ENCODE results near the gene ALOX15B.
"Not testable (repeated sequence)": the region's sequence is repeated elsewhere in the genome, so short reads cannot be mapped to it uniquely, and the experiment has no call there.

The ALOX15B gene

GRCh38 chr17:8071496-8071895 lies 32.6 kb downstream of the ALOX15B start:
- Mint-ChIP-seq H3K36me3 (no peaks in the 10 kb centered on the region), H3K4me1 (peaks cover 29 to 46% of the 10 kb centered on the region in 2 donors), H3K9me3 (no peaks in the 10 kb centered on the region), H3K27me3 (peaks cover 50 to 69% of the 10 kb centered on the region in 2 donors), H3K4me3 (no peak overlapping the region), H3K27ac (no peak overlapping the region)
- ATAC-seq (replicated peaks) (no peak), DNase-seq (no peak)

- Mint-ChIP-seq H3K9me3 (no peaks in the 10 kb centered on the region), H3K27me3 (peaks cover 52 to 69% of the 10 kb centered on the region in 2 donors), H3K4me1 (peaks cover 29 to 46% of the 10 kb centered on the region in 2 donors), H3K4me3 (peak overlapping the region; percentile 70 to 78), H3K36me3 (no peaks in the 10 kb centered on the region), H3K27ac (peak overlapping the region; percentile 33)
- DNase-seq (no peak), ATAC-seq (replicated peaks) (no peak)
These were observed 33.5 kb downstream of the ALOX15B start for GRCh38 chr17:8072341-8072728.

- peak in 1 of 2 donors; percentile 18 for ATAC-seq (replicated peaks)
- Mint-ChIP-seq H3K36me3 (no peaks in the 10 kb centered on the region), H3K27me3 (peaks cover 49 to 64% of the 10 kb centered on the region in 2 donors), H3K4me1 (peaks cover 29 to 46% of the 10 kb centered on the region in 2 donors), H3K27ac (peak overlapping the region; percentile 75), H3K4me3 (peak overlapping the region; percentile 70 to 78), H3K9me3 (no peaks in the 10 kb centered on the region)
- no peak for DNase-seq
These were observed 34.0 kb downstream of the ALOX15B start for GRCh38 chr17:8072729-8073461.

GRCh38 chr17:8073627-8074484 lies 35.0 kb downstream of the ALOX15B start:
- peaks cover 29 to 41% of the 10 kb centered on the region in 2 donors for H3K4me1 Mint-ChIP-seq
- ATAC-seq (replicated peaks) (peak; percentile 97 to 98), DNase-seq (peak; percentile 77)
- peaks cover 49 to 60% of the 10 kb centered on the region in 2 donors for H3K27me3 Mint-ChIP-seq
- peak overlapping the region; percentile 95 for H3K27ac Mint-ChIP-seq
- H3K4me3 Mint-ChIP-seq, result peak overlapping the region; percentile 75 to 79
- H3K9me3 Mint-ChIP-seq, result no peaks in the 10 kb centered on the region
- no peaks in the 10 kb centered on the region for H3K36me3 Mint-ChIP-seq

GRCh38 chr17:8074554-8074953 lies 35.7 kb downstream of the ALOX15B start:
- Mint-ChIP-seq H3K27me3 (peaks cover 49 to 60% of the 10 kb centered on the region in 2 donors), H3K4me1 (peaks cover 29 to 41% of the 10 kb centered on the region in 2 donors), H3K9me3 (no peaks in the 10 kb centered on the region), H3K4me3 (peak overlapping the region; percentile 3 to 27), H3K36me3 (no peaks in the 10 kb centered on the region), H3K27ac (no peak overlapping the region)
- no peak for ATAC-seq (replicated peaks)
- no peak for DNase-seq

- Mint-ChIP-seq H3K9me3 (no peaks in the 10 kb centered on the region), H3K27me3 (peaks cover 49 to 60% of the 10 kb centered on the region in 2 donors), H3K27ac (no peak overlapping the region), H3K36me3 (no peaks in the 10 kb centered on the region), H3K4me1 (peaks cover 31 to 47% of the 10 kb centered on the region in 2 donors), H3K4me3 (peak overlapping the region in 1 of 2 donors; percentile 27)
- no peak for ATAC-seq (replicated peaks)
- DNase-seq, result no peak
These were observed 36.2 kb downstream of the ALOX15B start for GRCh38 chr17:8075081-8075480.

- ATAC-seq (replicated peaks) (no peak), DNase-seq (no peak)
- H3K4me1 Mint-ChIP-seq, result peaks cover 34 to 52% of the 10 kb centered on the region in 2 donors
- H3K27me3 Mint-ChIP-seq, result peaks cover 49 to 56% of the 10 kb centered on the region in 2 donors
- H3K36me3 Mint-ChIP-seq, result peaks cover 0 to 4% of the 10 kb centered on the region in 2 donors
- no peaks in the 10 kb centered on the region for H3K9me3 Mint-ChIP-seq
- no peak overlapping the region for H3K4me3 Mint-ChIP-seq
- no peak overlapping the region for H3K27ac Mint-ChIP-seq
These were observed 36.9 kb downstream of the ALOX15B start for GRCh38 chr17:8075574-8076342.

GRCh38 chr17:8076502-8077266 lies 37.8 kb downstream of the ALOX15B start:
- no peaks in the 10 kb centered on the region for H3K9me3 Mint-ChIP-seq
- H3K36me3 Mint-ChIP-seq, result peaks cover 0 to 6% of the 10 kb centered on the region in 2 donors
- no peak overlapping the region for H3K27ac Mint-ChIP-seq
- DNase-seq (no peak), ATAC-seq (replicated peaks) (no peak)
- H3K27me3 Mint-ChIP-seq, result peaks cover 43 to 47% of the 10 kb centered on the region in 2 donors
- H3K4me3 Mint-ChIP-seq, result no peak overlapping the region
- H3K4me1 Mint-ChIP-seq, result peaks cover 37 to 52% of the 10 kb centered on the region in 2 donors

GRCh38 chr17:8077939-8078338 lies 39.1 kb downstream of the ALOX15B start:
- not testable (repeated sequence) for H3K9me3 Mint-ChIP-seq; H3K36me3 Mint-ChIP-seq; H3K4me3 Mint-ChIP-seq; DNase-seq; ATAC-seq (replicated peaks)
- Mint-ChIP-seq H3K27me3 (peaks cover 32 to 34% of the 10 kb centered on the region in 2 donors), H3K27ac (peak overlapping the region; percentile 20), H3K4me1 (peaks cover 31 to 41% of the 10 kb centered on the region in 2 donors)

- Mint-ChIP-seq H3K4me1 (peaks cover 15 to 25% of the 10 kb centered on the region in 2 donors), H3K27ac (peak overlapping the region; percentile 93)
These were observed 40.7 kb downstream of the ALOX15B start for GRCh38 chr17:8079291-8080207.

GRCh38 chr17:8080208-8080798 lies 41.4 kb downstream of the ALOX15B start:
- H3K4me1 Mint-ChIP-seq, result peaks cover 11 to 19% of the 10 kb centered on the region in 2 donors
- no peaks in the 10 kb centered on the region for H3K9me3 Mint-ChIP-seq
- H3K4me3 Mint-ChIP-seq, result peak overlapping the region; percentile 89 to 93
- peaks cover 3 to 6% of the 10 kb centered on the region in 2 donors for H3K36me3 Mint-ChIP-seq
- no peak for DNase-seq
- no peak overlapping the region for H3K27ac Mint-ChIP-seq
- ATAC-seq (replicated peaks), result no peak
- H3K27me3 Mint-ChIP-seq, result peaks cover 8 to 11% of the 10 kb centered on the region in 2 donors

More at GRCh38 chr17:8079291-8080207, 40.7 kb downstream of the ALOX15B start:
- Mint-ChIP-seq H3K27me3 (peaks cover 16 to 18% of the 10 kb centered on the region in 2 donors), H3K9me3 (no peaks in the 10 kb centered on the region), H3K4me3 (peak overlapping the region; percentile 89 to 93), H3K36me3 (peaks cover 3 to 6% of the 10 kb centered on the region in 2 donors)
- DNase-seq (peak; percentile 71), ATAC-seq (replicated peaks) (peak; percentile 86 to 89)

- Mint-ChIP-seq H3K36me3 (peaks cover 3 to 6% of the 10 kb centered on the region in 2 donors), H3K9me3 (no peaks in the 10 kb centered on the region), H3K27ac (no peak overlapping the region), H3K4me1 (peaks cover 11 to 19% of the 10 kb centered on the region in 2 donors), H3K4me3 (no peak overlapping the region), H3K27me3 (peaks cover 4 to 9% of the 10 kb centered on the region in 2 donors)
- DNase-seq, result no peak
- ATAC-seq (replicated peaks), result no peak
These were observed 42.0 kb downstream of the ALOX15B start for GRCh38 chr17:8080799-8081219.
